RWPE2 (cell line): ENCODE data around the gene ALCAM.

ENCODE experiments used
- ATAC-seq: fragments of 200-7000 bp; cut with Tn5 transposase; 3 replicates; pipeline ENCODE4 v1.9.1; 2021; ENCODE audit warnings: low read depth
- DNase-seq: peaks from one replicate; pipeline ENCODE4 v3.0.0-alpha.2; 2020; ENCODE audit warnings: low spot score
- H3K27ac ChIP-seq: fragments of 450-650 bp; 2 replicates; pipeline ENCODE4 v1.5.1; 2017; ENCODE audit warnings: mild to moderate bottlenecking; ENCODE audit not compliant: poor library complexity, severe bottlenecking
- H3K27me3 ChIP-seq: fragments of 250-450 bp; sonication (Bioruptor Pico); 2 replicates; pipeline ENCODE4 v1.5.1; 2021; ENCODE audit warnings: mild to moderate bottlenecking, moderate library complexity; ENCODE audit not compliant: insufficient read depth, poor library complexity, severe bottlenecking
- H3K36me3 ChIP-seq: fragments of 250-450 bp; sonication (Bioruptor Pico); 2 replicates; pipeline ENCODE4 v1.5.1; 2020; ENCODE audit warnings: low read depth, mild to moderate bottlenecking, moderate library complexity
- H3K4me1 ChIP-seq: fragments of 250-450 bp; sonication (Bioruptor Pico); 2 replicates; pipeline ENCODE4 v1.5.1; 2021; ENCODE audit warnings: mild to moderate bottlenecking, moderate library complexity; ENCODE audit not compliant: insufficient read depth, poor library complexity, severe bottlenecking
- H3K4me3 ChIP-seq: fragments of 250-450 bp; sonication (Bioruptor Pico); 2 replicates; pipeline ENCODE4 v1.5.1; 2021; ENCODE audit warnings: mild to moderate bottlenecking, moderate library complexity; ENCODE audit not compliant: severe bottlenecking
- H3K9me3 ChIP-seq: fragments of 250-450 bp; sonication (Bioruptor Pico); 2 replicates; pipeline ENCODE4 v1.5.1; 2021; ENCODE audit warnings: mild to moderate bottlenecking, moderate library complexity; ENCODE audit not compliant: severe bottlenecking
- TF ChIP-seq, protein P1 (sequence below): fragments of 450-650 bp; IDR thresholded peaks from one replicate; pipeline ENCODE4 v1.5.1; 2017; ENCODE audit warnings: mild to moderate bottlenecking, moderate library complexity; ENCODE audit not compliant: poor library complexity, severe bottlenecking

The ALCAM gene

DNA sequence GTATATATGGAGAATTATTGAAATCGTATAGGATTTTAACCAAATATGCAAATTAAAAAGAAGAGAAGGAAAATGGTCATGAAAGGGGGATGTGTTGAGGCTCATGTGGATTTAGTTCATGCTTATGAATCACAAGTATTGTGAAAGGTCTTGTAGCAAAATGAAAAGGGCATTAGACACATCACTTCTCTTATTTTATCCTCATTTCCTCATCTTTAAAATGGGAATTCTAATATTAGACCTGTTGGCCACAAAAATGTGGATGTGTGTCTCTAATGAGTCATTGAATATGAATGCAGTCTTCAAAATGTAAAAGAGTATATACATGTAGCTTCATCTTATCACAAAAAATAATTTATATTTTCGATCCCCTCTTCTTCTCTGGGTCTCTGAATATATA lies 14.9 kb upstream of the ALCAM start:
- H3K27ac ChIP-seq = peak overlapping the region; percentile 59
- no peaks in the 10 kb centered on the region for H3K36me3 ChIP-seq
- no peaks in the 10 kb centered on the region for H3K9me3 ChIP-seq
- ATAC-seq = peak; percentile 72
- H3K4me3 ChIP-seq = no peak overlapping the region
- H3K27me3 ChIP-seq = no peaks in the 10 kb centered on the region
- peaks cover 37% of the 10 kb centered on the region for H3K4me1 ChIP-seq
- DNase-seq = no peak
- TF ChIP-seq, protein P1, sequence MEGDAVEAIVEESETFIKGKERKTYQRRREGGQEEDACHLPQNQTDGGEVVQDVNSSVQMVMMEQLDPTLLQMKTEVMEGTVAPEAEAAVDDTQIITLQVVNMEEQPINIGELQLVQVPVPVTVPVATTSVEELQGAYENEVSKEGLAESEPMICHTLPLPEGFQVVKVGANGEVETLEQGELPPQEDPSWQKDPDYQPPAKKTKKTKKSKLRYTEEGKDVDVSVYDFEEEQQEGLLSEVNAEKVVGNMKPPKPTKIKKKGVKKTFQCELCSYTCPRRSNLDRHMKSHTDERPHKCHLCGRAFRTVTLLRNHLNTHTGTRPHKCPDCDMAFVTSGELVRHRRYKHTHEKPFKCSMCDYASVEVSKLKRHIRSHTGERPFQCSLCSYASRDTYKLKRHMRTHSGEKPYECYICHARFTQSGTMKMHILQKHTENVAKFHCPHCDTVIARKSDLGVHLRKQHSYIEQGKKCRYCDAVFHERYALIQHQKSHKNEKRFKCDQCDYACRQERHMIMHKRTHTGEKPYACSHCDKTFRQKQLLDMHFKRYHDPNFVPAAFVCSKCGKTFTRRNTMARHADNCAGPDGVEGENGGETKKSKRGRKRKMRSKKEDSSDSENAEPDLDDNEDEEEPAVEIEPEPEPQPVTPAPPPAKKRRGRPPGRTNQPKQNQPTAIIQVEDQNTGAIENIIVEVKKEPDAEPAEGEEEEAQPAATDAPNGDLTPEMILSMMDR = no peak

DNA sequence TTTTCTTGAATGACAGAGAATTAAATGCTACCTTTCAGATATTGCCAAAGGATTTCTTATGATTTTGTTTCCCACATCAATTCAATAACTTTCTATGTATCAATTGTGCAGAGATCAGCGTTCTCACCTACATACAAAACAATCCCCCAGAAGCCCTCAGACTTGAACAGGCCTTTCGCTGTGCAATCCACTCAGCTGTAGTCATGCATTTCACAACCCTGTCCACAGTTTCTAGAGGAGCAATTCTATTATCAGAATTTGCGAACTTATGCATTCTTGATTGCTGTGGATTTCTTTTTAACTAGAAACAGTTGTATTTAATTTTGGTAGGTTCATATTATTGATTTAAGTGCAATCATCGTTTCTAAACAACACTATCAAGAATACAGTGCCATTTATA lies 13.7 kb upstream of the ALCAM start:
- no peak for DNase-seq
- no peaks in the 10 kb centered on the region for H3K27me3 ChIP-seq
- H3K4me1 ChIP-seq = peaks cover 37% of the 10 kb centered on the region
- H3K4me3 ChIP-seq = no peak overlapping the region
- H3K27ac ChIP-seq = peak overlapping the region; percentile 59
- no peaks in the 10 kb centered on the region for H3K9me3 ChIP-seq
- H3K36me3 ChIP-seq = no peaks in the 10 kb centered on the region
- TF ChIP-seq, protein P1 = no peak
- no peak for ATAC-seq

DNA sequence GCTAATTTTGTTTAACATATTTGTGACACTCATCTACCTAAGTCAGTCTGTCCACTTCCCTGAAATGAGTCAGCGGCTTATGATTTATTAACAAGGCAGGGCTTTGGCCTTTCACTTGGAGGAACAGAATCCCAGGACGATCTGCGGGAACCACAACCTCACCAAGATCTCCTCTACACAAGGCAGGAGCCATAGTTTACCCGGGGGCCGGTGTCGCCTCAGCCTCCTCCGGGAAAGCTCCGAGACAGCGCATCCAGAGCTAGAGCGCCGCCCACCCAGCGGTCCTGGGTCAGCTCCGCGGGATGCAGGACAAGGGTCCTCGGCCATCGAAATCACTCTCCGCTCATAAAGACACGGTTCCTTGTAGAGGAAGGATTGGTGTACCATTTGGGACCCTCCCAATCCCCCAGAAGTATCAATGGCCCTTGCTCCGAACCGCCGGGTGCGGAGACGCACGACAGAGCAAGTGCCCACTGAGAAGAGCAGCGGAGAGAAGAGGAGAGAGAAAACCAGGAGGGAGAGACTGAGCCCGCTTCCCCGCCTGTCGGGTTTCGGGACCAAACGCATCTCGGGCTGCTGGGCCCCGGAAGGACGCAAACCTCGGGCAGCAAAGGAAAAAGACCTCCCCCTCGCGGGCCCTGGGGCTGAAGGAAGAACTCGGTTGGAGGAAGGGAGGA lies 13.1 kb upstream of the ALCAM start:
- no peaks in the 10 kb centered on the region for H3K9me3 ChIP-seq
- DNase-seq (no peak), ATAC-seq (peak; percentile 70)
- no peak overlapping the region for H3K4me3 ChIP-seq
- TF ChIP-seq, protein P1 = no peak
- H3K36me3 ChIP-seq = no peaks in the 10 kb centered on the region
- H3K4me1 ChIP-seq = peaks cover 37% of the 10 kb centered on the region
- H3K27me3 ChIP-seq = no peaks in the 10 kb centered on the region
- peak overlapping the region; percentile 59 for H3K27ac ChIP-seq

DNA sequence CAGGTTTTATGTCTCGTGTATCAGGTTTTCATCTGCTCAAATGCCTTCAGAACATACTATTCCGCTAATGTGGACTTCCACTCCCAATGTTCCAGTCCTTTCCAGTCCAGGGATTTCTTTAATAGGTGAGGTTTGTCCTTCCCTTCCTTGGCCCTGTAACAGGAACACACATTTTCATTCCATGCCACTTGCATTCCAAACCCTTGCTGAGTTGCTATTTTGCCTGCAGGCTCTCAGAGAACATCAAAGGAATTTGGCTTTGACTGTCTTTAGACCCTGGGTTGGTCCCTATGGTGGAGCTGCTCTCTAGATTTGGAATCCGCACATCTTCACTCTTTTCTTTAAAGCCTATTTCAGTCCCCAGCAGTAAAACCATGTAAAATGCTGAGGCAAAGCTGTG lies 12.3 kb upstream of the ALCAM start:
- DNase-seq = no peak
- H3K4me3 ChIP-seq = no peak overlapping the region

More for the DNA sequence above, 12.3 kb upstream of the ALCAM start:
- H3K9me3 ChIP-seq = no peaks in the 10 kb centered on the region
- no peak for ATAC-seq
- TF ChIP-seq, protein P1 = no peak
- H3K27me3 ChIP-seq = no peaks in the 10 kb centered on the region
- H3K36me3 ChIP-seq = no peaks in the 10 kb centered on the region
- peak overlapping the region; percentile 59 for H3K27ac ChIP-seq
- H3K4me1 ChIP-seq = peaks cover 45% of the 10 kb centered on the region
